K562 (cell line): ENCODE measurements around the gene CASP1. TPM values are rescaled to one million over a fixed set of nuclear protein-coding genes. Genes with fewer than 3 reads are reported as not detected.
"Not testable (repeated sequence)": the region's sequence is repeated elsewhere in the genome, so short reads cannot be mapped to it uniquely, and the experiment has no call there.

Experiments
- ATAC-seq: fragments of 200-7000 bp; cut with Tn5 transposase; 3 replicates; pipeline ENCODE4 v1.9.1; 2020; ENCODE audit warnings: moderate library complexity
- BruUV-seq: library from RNA; stranded (reverse); fragments of 400-500 nt; replicated peaks from 2 replicates; lab custom pipeline; 2021; lab: Mats Ljungman, UMichigan
- CTCF ChIA-PET: fragments of 300-600 bp; formaldehyde crosslinking; extraction: SDS; loops from one replicate; lab custom pipeline; 2021; ENCODE audit warnings: low intra/inter-chr PET ratio; lab: Yijun Ruan, JAX
- POLR2A ChIA-PET: fragments of 300-600, 350-650 bp; sonication (Branson Sonifier 250); formaldehyde crosslinking; extraction: SDS; loops from one replicate; lab custom pipeline; 2021; ENCODE audit warnings: antibody characterized with exemption, inconsistent platforms; lab: Yijun Ruan, JAX
- DNase-seq, 4 experiments: peaks; one replicate each; pipeline versions ENCODE4 v3.0.0 to v3.0.0-alpha.2; 2011 to 2018; ENCODE audit warnings: low spot score in 3 of 4, mixed read lengths in 3 of 4; ENCODE audit errors: extremely low read depth in 1 of 4
- FAIRE-seq: peaks from 2 replicates; lab custom pipeline; 2011; peaks lifted over from hg19 to GRCh38; lab: Jason Lieb, UNC
- H2AFZ ChIP-seq: 2 replicates; pipeline ENCODE4 v1.6.0; 2011; ENCODE audit warnings: low read depth, low read length, control low read depth, inconsistent platforms
- H3K27ac ChIP-seq: fragments of 200-600 bp; 3 replicates; pipeline ENCODE4 v1.8.0; 2011; ENCODE audit warnings: low read depth, mild to moderate bottlenecking, control low read depth, inconsistent platforms, low read length, moderate library complexity, mixed read lengths; ENCODE audit errors: extremely low read depth
- H3K27me3 ChIP-seq, 2 experiments: fragments of 300-600 bp in 1 of 2; 2 replicates in 1 of 2; 3 replicates in 1 of 2; pipeline versions ENCODE4 v1.6.0 to v1.8.0; 2011; ENCODE audit warnings: inconsistent platforms in 2 of 2, low read length in 2 of 2, mild to moderate bottlenecking in 1 of 2, mixed read lengths in 1 of 2, moderate library complexity in 1 of 2; ENCODE audit not compliant: control insufficient read depth in 2 of 2, insufficient read depth in 2 of 2
- H3K36me3 ChIP-seq: fragments of 300-600 bp; 3 replicates; pipeline ENCODE4 v1.8.0; 2011; ENCODE audit warnings: mild to moderate bottlenecking, low read length, inconsistent platforms; ENCODE audit not compliant: control insufficient read depth, insufficient read depth
- H3K4me1 ChIP-seq, 2 experiments: fragments of 200-600 bp in 1 of 2; replicated peaks in 1 of 2; 2 replicates in 1 of 2; 3 replicates in 1 of 2; pipeline versions ENCODE4 v1.5.1 to v1.8.0; 2011; ENCODE audit warnings: inconsistent platforms in 2 of 2, low read length in 2 of 2, mild to moderate bottlenecking in 1 of 2, mixed read lengths in 1 of 2, moderate library complexity in 1 of 2; ENCODE audit not compliant: control insufficient read depth in 2 of 2, insufficient read depth in 2 of 2
- H3K4me2 ChIP-seq: 2 replicates; pipeline ENCODE4 v1.6.1; 2011; ENCODE audit warnings: low read length, control low read depth, inconsistent platforms, mixed read lengths; ENCODE audit not compliant: insufficient read depth
- H3K4me3 ChIP-seq: fragments of 200-600 bp; sonication (generic), shearing (Covaris generic); 2 replicates; pipeline ENCODE4 v1.5.1; 2016; ENCODE audit warnings: control low read depth, inconsistent platforms
- H3K79me2 ChIP-seq: fragments of 200-600 bp; 3 replicates; pipeline ENCODE4 v1.8.0; 2011; ENCODE audit warnings: low read length, inconsistent platforms; ENCODE audit not compliant: control insufficient read depth, insufficient read depth
- H3K9ac ChIP-seq, 2 experiments: 2 replicates each; pipeline versions ENCODE4 v1.6.0 to v1.6.1; 2011; ENCODE audit warnings: low read depth in 2 of 2, low read length in 2 of 2, control low read depth in 1 of 2, inconsistent platforms in 1 of 2, mild to moderate bottlenecking in 1 of 2, mixed read lengths in 1 of 2; ENCODE audit not compliant: insufficient read depth in 1 of 2
- H3K9me1 ChIP-seq: one replicate; pipeline ENCODE4 v1.6.0; 2011; ENCODE audit warnings: inconsistent platforms, mild to moderate bottlenecking, low read length, moderate library complexity; ENCODE audit not compliant: control insufficient read depth, insufficient read depth
- H3K9me3 ChIP-seq: replicated peaks from 2 replicates; pipeline ENCODE4 v1.5.1; 2011; ENCODE audit warnings: low read depth, low read length, inconsistent platforms; ENCODE audit not compliant: control insufficient read depth, insufficient read depth
- H4K20me1 ChIP-seq: replicated peaks from 2 replicates; pipeline ENCODE4 v1.6.1; 2011; ENCODE audit warnings: low read length, inconsistent platforms, mixed read lengths; ENCODE audit not compliant: control insufficient read depth, insufficient read depth
- CC2D1A ChIP-seq: fragments of 450-650 bp; IDR thresholded peaks from 2 replicates; pipeline ENCODE4 v1.6.1; 2017; ENCODE audit warnings: mild to moderate bottlenecking
- HNRNPH1 ChIP-seq: fragments of 200-400 bp; formaldehyde crosslinking; optimal IDR thresholded peaks from 2 replicates; pipeline ENCODE3; 2017; ENCODE audit warnings: low read depth, mild to moderate bottlenecking, low read length, moderate library complexity
- PPARD ChIP-seq: fragments of 250-450 bp; sonication (Bioruptor Pico); IDR thresholded peaks from 2 replicates; pipeline ENCODE4 v1.8.0; 2022; ENCODE audit warnings: inconsistent platforms, mild to moderate bottlenecking, moderate library complexity
- SMARCA5 ChIP-seq: fragments of 450-650 bp; IDR thresholded peaks from 2 replicates; pipeline ENCODE4 v1.6.1; 2016
- SP1 ChIP-seq: sonication (generic); formaldehyde crosslinking; IDR thresholded peaks from 2 replicates; pipeline ENCODE4 v1.8.1; 2022; ENCODE audit warnings: mild to moderate bottlenecking, missing genetic modification reagents
- ZKSCAN8 ChIP-seq: fragments of 200-800 bp; sonication (Bioruptor generic); IDR thresholded peaks from 2 replicates; pipeline ENCODE4 v1.6.1; 2016; ENCODE audit warnings: missing genetic modification characterization, missing compliant biosample characterization
- ZMIZ1 ChIP-seq, 2 experiments: fragments of 150-350 bp in 1 of 2; IDR thresholded peaks; 2 replicates each; pipeline ENCODE4 v1.6.1; 2012 to 2016; ENCODE audit warnings: low read depth in 2 of 2, low read length in 2 of 2, mild to moderate bottlenecking in 1 of 2, moderate library complexity in 1 of 2
- ZNF354B ChIP-seq: fragments of 250-450 bp; sonication (Bioruptor Pico); IDR thresholded peaks from 2 replicates; pipeline ENCODE4 v1.4.0; 2020
- ZNF785 ChIP-seq: fragments of 250-450 bp; sonication (Bioruptor Pico); IDR thresholded peaks from 2 replicates; pipeline ENCODE4 v1.4.0; 2020; ENCODE audit warnings: mild to moderate bottlenecking
- WGBS: fragments of 100-300 bp; shearing (Covaris generic); methylation state at CpG from one replicate; pipeline ENCODE4 v1.1.6; 2016; ENCODE audit warnings: low coverage, mixed read lengths; ENCODE audit not compliant: insufficient coverage; ENCODE audit errors: missing lambda C conversion rate; 5-methylcytosine and 5-hydroxymethylcytosine counted together
- in situ Hi-C: fragments of 300-500 bp; cut with MboI; formaldehyde crosslinking; loops from 4 replicates; pipeline ENCODE4 v1.15.0; 2018; ENCODE audit warnings: inconsistent platforms, mixed read lengths
- intact Hi-C: fragments of 100-400 bp; cut with micrococcal nuclease; formaldehyde crosslinking; loops from 2 replicates; pipeline ENCODE4 v1.14.2; 2022
- polyA plus RNA-seq, 8 experiments: library from polyadenylated mRNA; depleted of rRNA in 4 of 8; stranded (reverse) in 5 of 8; unstranded in 3 of 8; fragments of >200 nt; fragmentation: Nextera tagmentation in 2 of 8; fragmentation: Illumina TruSeq in 1 of 8; extraction: Ambion mirVana in 2 of 8; extraction: Trizol in 1 of 8; gene quantifications; 2 replicates each; pipeline versions ENCODE4 v1.2.1 to v1.2.3, GENCODE V29; 2011 to 2014; ENCODE audit warnings: inconsistent platforms in 1 of 8, missing spikeins in 1 of 8
- total RNA-seq, 7 experiments: library from RNA; depleted of rRNA in 6 of 7; stranded (reverse); fragments of >200 nt in 6 of 7; fragmentation: Illumina TruSeq in 2 of 7; extraction: Trizol in 2 of 7; gene quantifications; 2 replicates each; pipeline versions ENCODE4 v1.2.1 to v1.2.3, GENCODE V29; 2011 to 2021; ENCODE audit warnings: low replicate concordance in 1 of 7
- TF ChIP-seq, protein P1 (sequence below), 2 experiments: fragments of 200-800 bp in 1 of 2; sonication (Bioruptor generic) in 1 of 2; sonication (generic) in 1 of 2; formaldehyde crosslinking in 1 of 2; IDR thresholded peaks in 1 of 2; conservative IDR thresholded peaks in 1 of 2; 2 replicates each; pipeline versions ENCODE4 v1.5.0 to v1.6.1; 2016 to 2020; ENCODE audit warnings: missing compliant biosample characterization in 1 of 2, missing genetic modification characterization in 1 of 2, missing genetic modification reagents in 1 of 2

Gene CASP1
- total and polyA plus RNA-seq, 9 of the 15 experiments (the other 6 are each of a cell fraction or from before 2014, with no cell fraction given) = not detected

DNA sequence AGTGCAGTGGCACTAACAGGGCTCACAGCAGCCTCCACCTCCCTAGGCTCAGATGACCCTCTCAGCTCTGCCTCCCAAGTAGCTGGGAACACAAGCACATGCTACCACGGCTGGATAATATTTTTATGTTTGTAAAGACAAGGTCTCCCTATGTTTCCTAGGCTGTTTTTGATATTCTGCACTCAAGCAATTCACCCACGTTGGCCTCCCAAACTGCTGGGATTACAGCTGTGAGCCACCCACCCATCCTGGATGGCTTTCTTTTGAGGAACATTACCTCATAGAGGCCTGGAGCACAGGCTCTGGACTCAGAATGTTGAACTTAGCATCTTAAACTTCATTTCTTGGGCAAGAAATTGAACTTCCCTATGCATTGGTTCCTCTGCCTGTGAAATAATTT lies 37.1 kb upstream of the CASP1 start:
- intact Hi-C loops, H3K36me3 ChIP-seq, BruUV-seq, FAIRE-seq, H3K9me1 ChIP-seq, H3K27ac ChIP-seq, H3K27me3 ChIP-seq, H3K79me2 ChIP-seq, H3K9ac ChIP-seq, H3K4me3 ChIP-seq, ATAC-seq, DNase-seq, CTCF ChIA-PET, H2AFZ ChIP-seq, in situ Hi-C loops, H3K9me3 ChIP-seq, H3K4me2 ChIP-seq, H3K4me1 ChIP-seq, H4K20me1 ChIP-seq, POLR2A ChIA-PET: not testable (repeated sequence)
- no CpG with 5 or more reads among the region's 2 CpGs for WGBS

GRCh38 chr11:105071089-105071732 lies 36.3 kb upstream of the CASP1 start:
- 0% methylated on average over 4 of the region's 4 CpGs for whole genome bisulfite sequencing
- Histone ChIP-seq H3K79me2 (no peaks in the 10 kb centered on the region), H3K27me3 (no peaks in the 10 kb centered on the region), H3K4me2 (no peak overlapping the region), H3K27ac (no peak overlapping the region), H3K9me1 (no peaks in the 10 kb centered on the region), H4K20me1 (no peaks in the 10 kb centered on the region), H3K9ac (no peak overlapping the region), H3K36me3 (no peaks in the 10 kb centered on the region), H2AFZ (no peak overlapping the region), H3K4me1 (no peaks in the 10 kb centered on the region), H3K9me3 (no peaks in the 10 kb centered on the region; the same call in 1 of the 2 replicates), H3K4me3 (no peak overlapping the region)
- ATAC-seq = no peak
- in situ Hi-C loops (no loop called here), intact Hi-C loops (no loop called here)
- no peak for FAIRE-seq
- no peak for DNase-seq
- ChIA-PET CTCF (no interaction called here), POLR2A (no interaction called here)
- BruUV-seq = no TSS peak
- TF ChIP-seq ZMIZ1 (IDR thresholded peaks at IDR 0.05; ENCODE audit: low read depth in 2 of 2, low read length in 2 of 2) = no peak
- no peak for TF ChIP-seq PPARD (CRISPR knock-in tag)
- TF ChIP-seq, protein P1, sequence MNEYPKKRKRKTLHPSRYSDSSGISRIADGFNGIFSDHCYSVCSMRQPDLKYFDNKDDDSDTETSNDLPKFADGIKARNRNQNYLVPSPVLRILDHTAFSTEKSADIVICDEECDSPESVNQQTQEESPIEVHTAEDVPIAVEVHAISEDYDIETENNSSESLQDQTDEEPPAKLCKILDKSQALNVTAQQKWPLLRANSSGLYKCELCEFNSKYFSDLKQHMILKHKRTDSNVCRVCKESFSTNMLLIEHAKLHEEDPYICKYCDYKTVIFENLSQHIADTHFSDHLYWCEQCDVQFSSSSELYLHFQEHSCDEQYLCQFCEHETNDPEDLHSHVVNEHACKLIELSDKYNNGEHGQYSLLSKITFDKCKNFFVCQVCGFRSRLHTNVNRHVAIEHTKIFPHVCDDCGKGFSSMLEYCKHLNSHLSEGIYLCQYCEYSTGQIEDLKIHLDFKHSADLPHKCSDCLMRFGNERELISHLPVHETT (CRISPR knock-in tag; conservative IDR thresholded peaks at IDR 0.05 in 1 of 2, IDR thresholded peaks at IDR 0.05 in 1 of 2) = no peak
- no peak for TF ChIP-seq HNRNPH1
- TF ChIP-seq CC2D1A = no peak
- TF ChIP-seq SMARCA5 = no peak
- no peak for TF ChIP-seq ZKSCAN8 (CRISPR knock-in tag)
- no peak for TF ChIP-seq ZNF785
- no peak for TF ChIP-seq SP1 (CRISPR knock-in tag)
- TF ChIP-seq ZNF354B (CRISPR knock-in tag) = no peak
